PC-9 (cell line): ENCODE data around the gene AKAP6.
"Not testable (repeated sequence)": the region's sequence is repeated elsewhere in the genome, so short reads cannot be mapped to it uniquely, and the experiment has no call there.

Experiments
- EZH2 ChIP-seq: fragments of 200-600 bp; sonication (generic); IDR thresholded peaks from 2 replicates; pipeline ENCODE4 v1.8.0; 2017; ENCODE audit warnings: antibody characterized with exemption, low read depth
- TF ChIP-seq, protein P1 (sequence below): fragments of 200-600 bp; sonication (generic); conservative IDR thresholded peaks from 2 replicates; pipeline ENCODE4 v1.6.1; 2017; ENCODE audit warnings: mixed run types, antibody characterized with exemption, mild to moderate bottlenecking, moderate library complexity

DNA sequence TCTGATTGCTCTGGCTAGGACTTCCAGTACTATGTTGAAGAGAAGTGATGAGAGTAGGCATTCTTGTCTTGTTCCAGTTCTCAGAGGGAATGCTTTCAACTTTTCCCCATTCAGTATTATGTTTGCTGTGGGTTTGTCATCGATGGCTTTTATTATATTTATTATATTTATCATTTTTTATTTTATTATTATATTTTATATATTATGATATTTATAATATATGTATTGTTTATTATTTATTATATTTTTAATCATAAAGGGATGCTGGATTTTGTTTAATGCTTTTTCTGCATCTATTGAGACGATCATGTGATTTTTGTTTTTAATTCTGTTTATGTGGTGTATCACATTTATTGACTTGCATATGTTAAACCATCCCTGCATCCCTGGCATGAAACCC is 58.2 kb downstream of the AKAP6 start:
- TF ChIP-seq, protein P1, sequence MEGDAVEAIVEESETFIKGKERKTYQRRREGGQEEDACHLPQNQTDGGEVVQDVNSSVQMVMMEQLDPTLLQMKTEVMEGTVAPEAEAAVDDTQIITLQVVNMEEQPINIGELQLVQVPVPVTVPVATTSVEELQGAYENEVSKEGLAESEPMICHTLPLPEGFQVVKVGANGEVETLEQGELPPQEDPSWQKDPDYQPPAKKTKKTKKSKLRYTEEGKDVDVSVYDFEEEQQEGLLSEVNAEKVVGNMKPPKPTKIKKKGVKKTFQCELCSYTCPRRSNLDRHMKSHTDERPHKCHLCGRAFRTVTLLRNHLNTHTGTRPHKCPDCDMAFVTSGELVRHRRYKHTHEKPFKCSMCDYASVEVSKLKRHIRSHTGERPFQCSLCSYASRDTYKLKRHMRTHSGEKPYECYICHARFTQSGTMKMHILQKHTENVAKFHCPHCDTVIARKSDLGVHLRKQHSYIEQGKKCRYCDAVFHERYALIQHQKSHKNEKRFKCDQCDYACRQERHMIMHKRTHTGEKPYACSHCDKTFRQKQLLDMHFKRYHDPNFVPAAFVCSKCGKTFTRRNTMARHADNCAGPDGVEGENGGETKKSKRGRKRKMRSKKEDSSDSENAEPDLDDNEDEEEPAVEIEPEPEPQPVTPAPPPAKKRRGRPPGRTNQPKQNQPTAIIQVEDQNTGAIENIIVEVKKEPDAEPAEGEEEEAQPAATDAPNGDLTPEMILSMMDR: not testable (repeated sequence)
- not testable (repeated sequence) for TF ChIP-seq EZH2
